Measurements from ENCODE around the gene RABGGTA.

DNA sequence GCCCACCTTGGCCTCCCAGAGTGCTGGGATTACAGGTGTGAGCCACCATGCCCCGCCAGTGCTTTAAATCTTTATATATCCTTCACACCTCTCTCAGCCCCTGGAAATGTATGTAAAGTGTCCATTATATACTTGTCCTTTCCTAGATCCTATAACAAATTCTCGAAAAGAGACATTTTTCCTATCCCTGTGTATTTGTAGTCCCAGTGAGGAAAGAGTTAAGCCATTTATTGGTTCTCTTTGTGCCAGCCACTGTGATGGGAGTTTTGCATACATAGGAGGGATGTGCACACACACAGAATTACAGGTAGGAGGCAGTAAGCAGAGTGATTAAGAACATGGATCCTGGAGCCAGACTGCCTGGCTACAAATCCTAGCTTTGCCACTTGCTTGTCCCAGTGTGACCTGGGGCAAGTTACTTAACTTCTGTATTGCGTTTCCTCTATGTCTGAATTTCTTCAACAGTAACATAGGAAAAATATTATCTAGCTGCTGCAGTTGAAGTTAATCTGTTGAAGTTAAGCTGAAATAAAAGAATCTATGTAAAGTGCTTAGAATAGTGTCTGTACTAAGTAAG is 2.1 kb upstream of the RABGGTA start:
- no peak for TF ChIP-seq POLR2AphosphoS5 (IDR thresholded peaks at IDR 0.05; ENCODE audit: low read depth, low read length)
- no peak for TF ChIP-seq POLR2A (IDR thresholded peaks at IDR 0.05; ENCODE audit: low read depth, low read length)
- no peak for TF ChIP-seq TAF1 (IDR thresholded peaks at IDR 0.05; ENCODE audit: low read depth, low read length)
- no peak for TF ChIP-seq PAX5 (IDR thresholded peaks at IDR 0.05; ENCODE audit: insufficient read depth, low read length, severe bottlenecking)
- no peak for TF ChIP-seq SPI1 (IDR thresholded peaks at IDR 0.05; ENCODE audit: low read depth, low read length)
- no peak for TF ChIP-seq POU2F2 (IDR thresholded peaks at IDR 0.05; ENCODE audit: low read depth, low read length)
